Nephron (organoid): ENCODE results near the gene DPYD.

Experiments
- H3K27ac Mint-ChIP-seq, 3 experiments: 2 replicates each; pipeline ENCODE4 v1.8.0; 2020; ENCODE audit warnings: mixed read lengths in 3 of 3, mild to moderate bottlenecking in 2 of 3, moderate library complexity in 1 of 3
- H3K27me3 Mint-ChIP-seq: 2 replicates; pipeline ENCODE4 v1.8.0; 2021; ENCODE audit warnings: low read depth, mild to moderate bottlenecking, moderate library complexity, mixed read lengths
- H3K36me3 Mint-ChIP-seq: 2 replicates; pipeline ENCODE4 v1.8.0; 2020; ENCODE audit warnings: low read depth, mixed read lengths
- H3K4me1 Mint-ChIP-seq: 2 replicates; pipeline ENCODE4 v1.8.0; 2020; ENCODE audit warnings: mixed read lengths
- H3K4me3 Mint-ChIP-seq, 3 experiments: 2 replicates each; pipeline ENCODE4 v1.8.0; 2020; ENCODE audit warnings: mild to moderate bottlenecking in 3 of 3, mixed read lengths in 3 of 3, moderate library complexity in 2 of 3
- H3K9me3 Mint-ChIP-seq: 2 replicates; pipeline ENCODE4 v1.8.0; 2020; ENCODE audit warnings: mixed read lengths
- TF ChIP-seq, protein P1 (sequence below), 3 experiments: fragments of 200-600 bp; sonication (generic); IDR thresholded peaks; one replicate each; pipeline ENCODE4 v1.5.0; 2021; ENCODE audit warnings: antibody characterized with exemption in 3 of 3; ENCODE audit not compliant: unreplicated experiment in 3 of 3

DPYD gene

GRCh38 chr1:97570691-97571090, 350.1 kb downstream of the DPYD start:
- Mint-ChIP-seq H3K4me1 (no peaks in the 10 kb centered on the region), H3K36me3 (no peaks in the 10 kb centered on the region), H3K4me3 (no peak overlapping the region), H3K27me3 (no peaks in the 10 kb centered on the region), H3K27ac (no peak overlapping the region), H3K9me3 (no peaks in the 10 kb centered on the region)
- TF ChIP-seq, protein P1, sequence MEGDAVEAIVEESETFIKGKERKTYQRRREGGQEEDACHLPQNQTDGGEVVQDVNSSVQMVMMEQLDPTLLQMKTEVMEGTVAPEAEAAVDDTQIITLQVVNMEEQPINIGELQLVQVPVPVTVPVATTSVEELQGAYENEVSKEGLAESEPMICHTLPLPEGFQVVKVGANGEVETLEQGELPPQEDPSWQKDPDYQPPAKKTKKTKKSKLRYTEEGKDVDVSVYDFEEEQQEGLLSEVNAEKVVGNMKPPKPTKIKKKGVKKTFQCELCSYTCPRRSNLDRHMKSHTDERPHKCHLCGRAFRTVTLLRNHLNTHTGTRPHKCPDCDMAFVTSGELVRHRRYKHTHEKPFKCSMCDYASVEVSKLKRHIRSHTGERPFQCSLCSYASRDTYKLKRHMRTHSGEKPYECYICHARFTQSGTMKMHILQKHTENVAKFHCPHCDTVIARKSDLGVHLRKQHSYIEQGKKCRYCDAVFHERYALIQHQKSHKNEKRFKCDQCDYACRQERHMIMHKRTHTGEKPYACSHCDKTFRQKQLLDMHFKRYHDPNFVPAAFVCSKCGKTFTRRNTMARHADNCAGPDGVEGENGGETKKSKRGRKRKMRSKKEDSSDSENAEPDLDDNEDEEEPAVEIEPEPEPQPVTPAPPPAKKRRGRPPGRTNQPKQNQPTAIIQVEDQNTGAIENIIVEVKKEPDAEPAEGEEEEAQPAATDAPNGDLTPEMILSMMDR (IDR thresholded peaks at IDR 0.05; ENCODE audit: unreplicated experiment in 3 of 3) = no peak

GRCh38 chr1:97567000-97567749, 353.7 kb downstream of the DPYD start:
- Mint-ChIP-seq H3K27ac (no peak overlapping the region), H3K4me1 (no peaks in the 10 kb centered on the region)

GRCh38 chr1:97565886-97566285, 354.9 kb downstream of the DPYD start:
- no peaks in the 10 kb centered on the region for H3K4me1 Mint-ChIP-seq
- no peaks in the 10 kb centered on the region for H3K36me3 Mint-ChIP-seq
- H3K4me3 Mint-ChIP-seq = no peak overlapping the region

More at GRCh38 chr1:97567000-97567749, 353.7 kb downstream of the DPYD start:
- Mint-ChIP-seq H3K36me3 (no peaks in the 10 kb centered on the region), H3K4me3 (no peak overlapping the region), H3K9me3 (no peaks in the 10 kb centered on the region), H3K27me3 (no peaks in the 10 kb centered on the region)
- TF ChIP-seq, protein P1 (IDR thresholded peaks at IDR 0.05; ENCODE audit: unreplicated experiment in 3 of 3) = no peak

DNA sequence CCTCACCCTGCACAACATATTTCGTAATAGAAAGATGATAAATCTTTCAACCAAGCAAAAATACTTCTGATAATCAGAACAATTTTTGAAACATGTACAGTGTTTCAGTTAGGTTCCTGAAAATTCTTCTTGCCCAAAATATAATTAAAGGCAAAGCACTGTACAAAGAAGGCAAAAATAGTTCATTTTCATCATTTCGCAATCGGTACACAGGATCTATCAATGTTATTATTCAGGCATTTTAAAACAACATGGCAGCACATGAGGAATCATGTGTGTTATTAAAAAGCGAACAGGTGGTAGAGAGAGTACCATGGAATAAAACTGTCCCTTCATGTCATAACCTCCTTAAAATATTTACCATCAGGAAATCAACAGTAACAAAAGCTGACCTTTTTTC, 356.9 kb downstream of the DPYD start:
- Mint-ChIP-seq H3K36me3 (no peaks in the 10 kb centered on the region), H3K4me1 (no peaks in the 10 kb centered on the region), H3K4me3 (no peak overlapping the region), H3K27me3 (no peaks in the 10 kb centered on the region), H3K27ac (no peak overlapping the region), H3K9me3 (no peaks in the 10 kb centered on the region)
- TF ChIP-seq, protein P1 (IDR thresholded peaks at IDR 0.05; ENCODE audit: unreplicated experiment in 3 of 3) = no peak

More at GRCh38 chr1:97565886-97566285, 354.9 kb downstream of the DPYD start:
- H3K9me3 Mint-ChIP-seq = no peaks in the 10 kb centered on the region
- TF ChIP-seq, protein P1 (IDR thresholded peaks at IDR 0.05; ENCODE audit: unreplicated experiment in 3 of 3) = no peak
- no peak overlapping the region for H3K27ac Mint-ChIP-seq
- H3K27me3 Mint-ChIP-seq = no peaks in the 10 kb centered on the region

GRCh38 chr1:97562081-97562480, 358.8 kb downstream of the DPYD start:
- H3K27ac Mint-ChIP-seq = no peak overlapping the region
- H3K4me1 Mint-ChIP-seq = no peaks in the 10 kb centered on the region
- H3K36me3 Mint-ChIP-seq = no peaks in the 10 kb centered on the region
- peaks cover 2% of the 10 kb centered on the region for H3K9me3 Mint-ChIP-seq
- H3K27me3 Mint-ChIP-seq = no peaks in the 10 kb centered on the region
- TF ChIP-seq, protein P1 (IDR thresholded peaks at IDR 0.05; ENCODE audit: unreplicated experiment in 3 of 3) = no peak
- H3K4me3 Mint-ChIP-seq = no peak overlapping the region

GRCh38 chr1:97560714-97561113, 360.1 kb downstream of the DPYD start:
- H3K9me3 Mint-ChIP-seq = peaks cover 2% of the 10 kb centered on the region
- H3K27ac Mint-ChIP-seq = no peak overlapping the region
- TF ChIP-seq, protein P1 (IDR thresholded peaks at IDR 0.05; ENCODE audit: unreplicated experiment in 3 of 3) = no peak
- no peaks in the 10 kb centered on the region for H3K27me3 Mint-ChIP-seq
- no peaks in the 10 kb centered on the region for H3K4me1 Mint-ChIP-seq
- H3K4me3 Mint-ChIP-seq = no peak overlapping the region
- no peaks in the 10 kb centered on the region for H3K36me3 Mint-ChIP-seq
